Measurements from ENCODE around the gene PLEKHH2. TPM values are rescaled to one million over a fixed set of nuclear protein-coding genes. Genes with fewer than 3 reads are reported as not detected.

PLEKHH2 gene
- total and polyA plus RNA-seq, 4 donors: 2.5 to 311 (median 18.3) TPM

- WGBS, 2 donors: 70 to 92% methylated on average over 1 of the region's 1 CpG
- peaks cover 0 to 29% (median 0%) of the 10 kb centered on the region in 5 donors for H3K4me1 ChIP-seq (ENCODE audit: control insufficient read depth in 5 of 5, insufficient read depth in 5 of 5, low read length in 5 of 5)
- no peak overlapping the region for H3K9ac ChIP-seq (ENCODE audit: insufficient read depth in 1 of 2, low read length in 2 of 2)
- no peaks in the 10 kb centered on the region for H3K9me3 ChIP-seq (ENCODE audit: control insufficient read depth in 4 of 4, insufficient read depth in 3 of 4, low read length in 3 of 4)
- ATAC-seq (ENCODE audit: insufficient read depth, low FRiP score) (no peak), DNase-seq (no peak)
- TF ChIP-seq, protein P1, sequence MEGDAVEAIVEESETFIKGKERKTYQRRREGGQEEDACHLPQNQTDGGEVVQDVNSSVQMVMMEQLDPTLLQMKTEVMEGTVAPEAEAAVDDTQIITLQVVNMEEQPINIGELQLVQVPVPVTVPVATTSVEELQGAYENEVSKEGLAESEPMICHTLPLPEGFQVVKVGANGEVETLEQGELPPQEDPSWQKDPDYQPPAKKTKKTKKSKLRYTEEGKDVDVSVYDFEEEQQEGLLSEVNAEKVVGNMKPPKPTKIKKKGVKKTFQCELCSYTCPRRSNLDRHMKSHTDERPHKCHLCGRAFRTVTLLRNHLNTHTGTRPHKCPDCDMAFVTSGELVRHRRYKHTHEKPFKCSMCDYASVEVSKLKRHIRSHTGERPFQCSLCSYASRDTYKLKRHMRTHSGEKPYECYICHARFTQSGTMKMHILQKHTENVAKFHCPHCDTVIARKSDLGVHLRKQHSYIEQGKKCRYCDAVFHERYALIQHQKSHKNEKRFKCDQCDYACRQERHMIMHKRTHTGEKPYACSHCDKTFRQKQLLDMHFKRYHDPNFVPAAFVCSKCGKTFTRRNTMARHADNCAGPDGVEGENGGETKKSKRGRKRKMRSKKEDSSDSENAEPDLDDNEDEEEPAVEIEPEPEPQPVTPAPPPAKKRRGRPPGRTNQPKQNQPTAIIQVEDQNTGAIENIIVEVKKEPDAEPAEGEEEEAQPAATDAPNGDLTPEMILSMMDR (IDR thresholded peaks at IDR 0.05; ENCODE audit: control extremely low read depth, extremely low read depth): no peak
- no peaks in the 10 kb centered on the region for H3K27me3 ChIP-seq (ENCODE audit: control insufficient read depth in 3 of 3, insufficient read depth in 3 of 3, low read length in 2 of 3)
- peaks cover 2 to 38% (median 8%) of the 10 kb centered on the region in 4 donors for H3K36me3 ChIP-seq (ENCODE audit: control insufficient read depth in 4 of 4, insufficient read depth in 4 of 4, low read length in 4 of 4)
- H3K4me3 ChIP-seq: no peak overlapping the region
- no peak overlapping the region for H3K27ac ChIP-seq (ENCODE audit: low read depth in 1 of 2, low read length in 1 of 2)
Measured at GRCh38 chr2:43796206-43796605, 159.1 kb downstream of the PLEKHH2 start.

GRCh38 chr2:43798300-43798699 lies 161.2 kb downstream of the PLEKHH2 start:
- peaks cover 2 to 37% (median 10%) of the 10 kb centered on the region in 4 donors for H3K36me3 ChIP-seq (ENCODE audit: control insufficient read depth in 4 of 4, insufficient read depth in 4 of 4, low read length in 4 of 4)
- 80% methylated on average over 4 of the region's 4 CpGs for WGBS, 2 donors
- H3K27ac ChIP-seq (ENCODE audit: low read depth in 1 of 2, low read length in 1 of 2): no peak overlapping the region
- no peaks in the 10 kb centered on the region for H3K9me3 ChIP-seq (ENCODE audit: control insufficient read depth in 4 of 4, insufficient read depth in 3 of 4, low read length in 3 of 4)
- H3K4me1 ChIP-seq (ENCODE audit: control insufficient read depth in 5 of 5, insufficient read depth in 5 of 5, low read length in 5 of 5): peaks cover 0 to 26% (median 0%) of the 10 kb centered on the region in 5 donors
- H3K27me3 ChIP-seq (ENCODE audit: control insufficient read depth in 3 of 3, insufficient read depth in 3 of 3, low read length in 2 of 3): no peaks in the 10 kb centered on the region
- H3K4me3 ChIP-seq: no peak overlapping the region
- DNase-seq (no peak), ATAC-seq (ENCODE audit: insufficient read depth, low FRiP score) (no peak)
- TF ChIP-seq, protein P1 (IDR thresholded peaks at IDR 0.05; ENCODE audit: control extremely low read depth, extremely low read depth): no peak
- no peak overlapping the region for H3K9ac ChIP-seq (ENCODE audit: insufficient read depth in 1 of 2, low read length in 2 of 2)

DNA sequence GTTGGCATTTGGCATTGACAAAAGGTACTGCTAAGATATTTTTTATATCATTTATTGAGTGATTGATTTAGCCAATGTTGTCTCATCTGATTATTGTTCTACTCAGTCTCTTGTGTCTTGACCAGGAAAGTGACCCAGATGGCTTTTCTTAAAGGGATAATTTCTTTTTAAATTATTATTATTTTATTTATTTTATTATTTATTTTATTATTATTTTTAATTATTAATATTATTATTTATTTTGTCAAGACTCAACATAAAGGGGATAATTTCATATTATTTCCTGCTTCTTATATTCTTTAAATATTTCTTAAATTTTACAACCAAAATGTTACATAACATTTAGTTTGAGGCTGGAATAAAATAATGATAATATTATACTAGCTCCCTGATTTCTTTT lies 163.8 kb downstream of the PLEKHH2 start:
- Histone ChIP-seq H3K4me1 (ENCODE audit: control insufficient read depth in 5 of 5, insufficient read depth in 5 of 5, low read length in 5 of 5) (peaks cover 0 to 14% (median 0%) of the 10 kb centered on the region in 5 donors), H3K9me3 (ENCODE audit: control insufficient read depth in 4 of 4, insufficient read depth in 3 of 4, low read length in 3 of 4) (no peaks in the 10 kb centered on the region), H3K27me3 (ENCODE audit: control insufficient read depth in 3 of 3, insufficient read depth in 3 of 3, low read length in 2 of 3) (no peaks in the 10 kb centered on the region), H3K27ac (ENCODE audit: low read depth in 1 of 2, low read length in 1 of 2) (no peak overlapping the region), H3K4me3 (no peak overlapping the region), H3K9ac (ENCODE audit: insufficient read depth in 1 of 2, low read length in 2 of 2) (no peak overlapping the region), H3K36me3 (ENCODE audit: control insufficient read depth in 4 of 4, insufficient read depth in 4 of 4, low read length in 4 of 4) (peaks cover 2 to 47% (median 16%) of the 10 kb centered on the region in 4 donors)
- no peak for DNase-seq
- TF ChIP-seq, protein P1 (IDR thresholded peaks at IDR 0.05; ENCODE audit: control extremely low read depth, extremely low read depth): no peak
- no peak for ATAC-seq (ENCODE audit: insufficient read depth, low FRiP score)

- ATAC-seq (ENCODE audit: insufficient read depth, low FRiP score) (no peak), DNase-seq (no peak)
- H3K4me3 ChIP-seq: no peak overlapping the region
- TF ChIP-seq, protein P1 (IDR thresholded peaks at IDR 0.05; ENCODE audit: control extremely low read depth, extremely low read depth): no peak
- 95 to 98% methylated on average over 2 of the region's 2 CpGs for WGBS, 2 donors
- H3K36me3 ChIP-seq (ENCODE audit: control insufficient read depth in 4 of 4, insufficient read depth in 4 of 4, low read length in 4 of 4): peaks cover 2 to 47% (median 16%) of the 10 kb centered on the region in 4 donors
- peaks cover 0 to 14% (median 0%) of the 10 kb centered on the region in 5 donors for H3K4me1 ChIP-seq (ENCODE audit: control insufficient read depth in 5 of 5, insufficient read depth in 5 of 5, low read length in 5 of 5)
- no peaks in the 10 kb centered on the region for H3K27me3 ChIP-seq (ENCODE audit: control insufficient read depth in 3 of 3, insufficient read depth in 3 of 3, low read length in 2 of 3)
- no peak overlapping the region for H3K27ac ChIP-seq (ENCODE audit: low read depth in 1 of 2, low read length in 1 of 2)
- H3K9me3 ChIP-seq (ENCODE audit: control insufficient read depth in 4 of 4, insufficient read depth in 3 of 4, low read length in 3 of 4): no peaks in the 10 kb centered on the region
- no peak overlapping the region for H3K9ac ChIP-seq (ENCODE audit: insufficient read depth in 1 of 2, low read length in 2 of 2)
Measured at GRCh38 chr2:43802135-43802534, 165.1 kb downstream of the PLEKHH2 start.

Data from lung (tissue), 12 donors.